H1 (cell line): Measurements from ENCODE around the gene SMC6. TPM values are rescaled to one million over a fixed set of nuclear protein-coding genes. Genes with fewer than 3 reads are reported as not detected.

Experiments
- CTCF ChIA-PET: fragments of 300-600 bp; sonication (Branson Sonifier 250); formaldehyde crosslinking; loops from one replicate; lab custom pipeline; 2021; ENCODE audit not compliant: partially characterized antibody; lab: Charles Lee
- POLR2A ChIA-PET: fragments of 300-600 bp; sonication (Branson Sonifier 250); formaldehyde crosslinking; loops from one replicate; lab custom pipeline; 2021; ENCODE audit warnings: inconsistent platforms; ENCODE audit not compliant: partially characterized antibody; lab: Charles Lee
- DNase-seq, 2 experiments: peaks; one replicate each; pipeline versions ENCODE4 v3.0.0 to v3.0.0-alpha.2; 2010 to 2022; ENCODE audit warnings: low spot score in 2 of 2, low read depth in 1 of 2, mixed read lengths in 1 of 2
- FAIRE-seq: peaks from 2 replicates; lab custom pipeline; 2011; peaks lifted over from hg19 to GRCh38; lab: Jason Lieb, UNC
- H2AFZ ChIP-seq: 2 replicates; pipeline ENCODE4 v1.8.1; 2012; ENCODE audit warnings: low read length, inconsistent platforms
- H2AK5ac ChIP-seq: 2 replicates; pipeline ENCODE4 v1.6.1; 2013; ENCODE audit warnings: low read depth, low read length
- H2BK120ac ChIP-seq: replicated peaks from 2 replicates; pipeline ENCODE3; 2013; ENCODE audit warnings: low read depth, low read length, inconsistent platforms
- H2BK12ac ChIP-seq: 2 replicates; pipeline ENCODE4 v1.6.1; 2013; ENCODE audit warnings: low read depth, low read length
- H2BK15ac ChIP-seq: 2 replicates; pipeline ENCODE4 v1.6.1; 2013; ENCODE audit warnings: low read length
- H2BK20ac ChIP-seq: 2 replicates; pipeline ENCODE4 v1.6.1; 2013; ENCODE audit warnings: low read length
- H2BK5ac ChIP-seq: 2 replicates; pipeline ENCODE4 v1.6.1; 2013; ENCODE audit warnings: low read depth, low read length
- H3K14ac ChIP-seq: 2 replicates; pipeline ENCODE4 v1.6.1; 2013; ENCODE audit warnings: inconsistent platforms; ENCODE audit not compliant: insufficient read length
- H3K18ac ChIP-seq: 2 replicates; pipeline ENCODE4 v1.6.1; 2013; ENCODE audit warnings: low read length; ENCODE audit errors: extremely low read depth
- H3K23ac ChIP-seq: 2 replicates; pipeline ENCODE4 v1.6.1; 2013; ENCODE audit warnings: inconsistent platforms; ENCODE audit not compliant: insufficient read length
- H3K23me2 ChIP-seq: 2 replicates; pipeline ENCODE4 v1.6.1; 2013; ENCODE audit warnings: low read depth, low read length
- H3K27ac ChIP-seq: 2 replicates; pipeline ENCODE4 v1.6.1; 2011; ENCODE audit warnings: low read depth, low read length, inconsistent platforms
- H3K27me3 ChIP-seq, 4 experiments: replicated peaks in 1 of 4; 1 replicate in 1 of 4; 2 replicates in 3 of 4; pipeline versions ENCODE4 v1.6.1 to v1.8.1; 2011 to 2013; ENCODE audit warnings: low read length in 3 of 4, mild to moderate bottlenecking in 3 of 4, inconsistent platforms in 2 of 4, mixed read lengths in 2 of 4, moderate library complexity in 1 of 4; ENCODE audit not compliant: control insufficient read depth in 3 of 4, insufficient read depth in 3 of 4; ENCODE audit errors: extremely low read depth in 1 of 4
- H3K36me3 ChIP-seq, 4 experiments: 2 replicates each; pipeline versions ENCODE4 v1.6.1 to v1.8.1; 2011 to 2013; ENCODE audit warnings: mild to moderate bottlenecking in 4 of 4, low read length in 3 of 4, moderate library complexity in 2 of 4, control low read depth in 1 of 4, inconsistent platforms in 1 of 4; ENCODE audit not compliant: insufficient read depth in 4 of 4, control insufficient read depth in 2 of 4
- H3K4ac ChIP-seq: replicated peaks from 2 replicates; pipeline ENCODE3; 2013; ENCODE audit warnings: low read length, low read depth, mixed read lengths, inconsistent platforms; ENCODE audit not compliant: insufficient read length
- H3K4me1 ChIP-seq, 4 experiments: replicated peaks in 1 of 4; 1 replicate in 1 of 4; 2 replicates in 3 of 4; pipeline versions ENCODE4 v1.6.1 to v1.8.1; 2011 to 2013; ENCODE audit warnings: low read length in 3 of 4, inconsistent platforms in 2 of 4, mixed read lengths in 1 of 4; ENCODE audit not compliant: insufficient read depth in 4 of 4, control insufficient read depth in 3 of 4
- H3K4me2 ChIP-seq, 2 experiments: 2 replicates each; pipeline versions ENCODE4 v1.6.1 to v1.8.1; 2011 to 2013; ENCODE audit warnings: low read depth in 2 of 2, low read length in 2 of 2, control low read depth in 1 of 2, inconsistent platforms in 1 of 2, mild to moderate bottlenecking in 1 of 2; ENCODE audit not compliant: insufficient read depth in 1 of 2
- H3K4me3 ChIP-seq, 4 experiments: fragments of 200-600, 300-600 bp in 1 of 4; sonication (generic), shearing (Covaris generic), sonication (Bioruptor Twin) in 1 of 4; 2 replicates each; pipeline versions ENCODE4 v1.5.1 to v1.8.1; 2011 to 2016; ENCODE audit warnings: low read length in 4 of 4, low read depth in 3 of 4, control low read depth in 2 of 4, inconsistent platforms in 2 of 4, mild to moderate bottlenecking in 2 of 4, mixed read lengths in 1 of 4, moderate library complexity in 1 of 4; ENCODE audit not compliant: insufficient read depth in 2 of 4; ENCODE audit errors: extremely low read depth in 1 of 4
- H3K56ac ChIP-seq: replicated peaks from 2 replicates; pipeline ENCODE3; 2013; ENCODE audit warnings: low read depth, mild to moderate bottlenecking, mixed read lengths, low read length, inconsistent platforms; ENCODE audit not compliant: insufficient read length
- H3K79me1 ChIP-seq: 2 replicates; pipeline ENCODE4 v1.6.1; 2013; ENCODE audit warnings: low read depth, low read length, control low read depth
- H3K79me2 ChIP-seq, 2 experiments: 2 replicates each; pipeline versions ENCODE4 v1.6.1 to v1.8.1; 2012 to 2013; ENCODE audit warnings: low read length in 2 of 2, mild to moderate bottlenecking in 2 of 2, inconsistent platforms in 1 of 2; ENCODE audit not compliant: insufficient read depth in 2 of 2, control insufficient read depth in 1 of 2
- H3K9ac ChIP-seq, 4 experiments: replicated peaks in 1 of 4; 1 replicate in 1 of 4; 2 replicates in 3 of 4; pipeline versions ENCODE4 v1.6.1 to v1.8.1; 2011 to 2013; ENCODE audit warnings: low read depth in 3 of 4, low read length in 3 of 4, control low read depth in 2 of 4, mild to moderate bottlenecking in 2 of 4, moderate library complexity in 2 of 4, inconsistent platforms in 1 of 4; ENCODE audit errors: extremely low read depth in 1 of 4
- H3K9me3 ChIP-seq, 2 experiments: 2 replicates each; pipeline versions ENCODE4 v1.6.1 to v1.8.1; 2012 to 2013; ENCODE audit warnings: mild to moderate bottlenecking in 2 of 2, moderate library complexity in 2 of 2, control low read depth in 1 of 2, inconsistent platforms in 1 of 2, low read depth in 1 of 2, low read length in 1 of 2, mixed read lengths in 1 of 2; ENCODE audit not compliant: insufficient read depth in 2 of 2
- H4K20me1 ChIP-seq, 2 experiments: replicated peaks in 1 of 2; 2 replicates each; pipeline versions ENCODE3 to v1.8.1; 2011 to 2013; ENCODE audit warnings: inconsistent platforms in 2 of 2, low read length in 2 of 2, mild to moderate bottlenecking in 1 of 2; ENCODE audit not compliant: insufficient read depth in 2 of 2, control insufficient read depth in 1 of 2
- H4K5ac ChIP-seq: 2 replicates; pipeline ENCODE4 v1.6.1; 2013; ENCODE audit warnings: low read length, low read depth, mixed read lengths, inconsistent platforms; ENCODE audit not compliant: insufficient read length
- H4K8ac ChIP-seq: 2 replicates; pipeline ENCODE4 v1.8.0; 2013; ENCODE audit warnings: mild to moderate bottlenecking, moderate library complexity, low read length, inconsistent platforms; ENCODE audit not compliant: insufficient read depth; ENCODE audit errors: extremely low read depth
- H4K91ac ChIP-seq: replicated peaks from 2 replicates; pipeline ENCODE3; 2013; ENCODE audit warnings: low read length, mixed read lengths, inconsistent platforms; ENCODE audit not compliant: insufficient read length
- WGBS, 2 experiments: shearing (Covaris generic) in 1 of 2; methylation state at CpG; one replicate each; pipeline versions ENCODE4 v1.1.6 to v1.1.7; 2013 to 2015; ENCODE audit warnings: low lambda C conversion rate in 2 of 2, mixed read lengths in 2 of 2, inconsistent platforms in 1 of 2, low coverage in 1 of 2, missing lambda C conversion rate in 1 of 2; ENCODE audit not compliant: insufficient replicate concordance in 2 of 2, insufficient coverage in 1 of 2, insufficient read length in 1 of 2; ENCODE audit errors: extremely low coverage in 1 of 2, missing lambda C conversion rate in 1 of 2; 5-methylcytosine and 5-hydroxymethylcytosine counted together
- polyA plus RNA-seq, 7 experiments: library from polyadenylated mRNA; depleted of rRNA in 3 of 7; stranded (reverse) in 5 of 7; unstranded in 2 of 7; fragments of >200 nt in 5 of 7; fragments of 200-250 nt in 2 of 7; gene quantifications; 1 replicate in 5 of 7; 2 replicates in 1 of 7; 4 replicates in 1 of 7; pipeline versions ENCODE4 v1.2.1 to v1.2.3, GENCODE V29; 2011 to 2013; ENCODE audit warnings: missing spikeins in 2 of 7, mixed read lengths in 2 of 7
- total RNA-seq: library from RNA; stranded (reverse); fragmentation: NEBNext Ultra II Directional; extraction: Animal tissue kit (Norgen Biotek cat#: 25700); gene quantifications from 2 replicates; pipeline ENCODE4 v1.2.1, GENCODE V29; 2021

Gene SMC6
- total and polyA plus RNA-seq, 2 of the 8 experiments (the other 6 are each of a cell fraction or from before 2014, with no cell fraction given) = 9.7 to 49.5 TPM

DNA sequence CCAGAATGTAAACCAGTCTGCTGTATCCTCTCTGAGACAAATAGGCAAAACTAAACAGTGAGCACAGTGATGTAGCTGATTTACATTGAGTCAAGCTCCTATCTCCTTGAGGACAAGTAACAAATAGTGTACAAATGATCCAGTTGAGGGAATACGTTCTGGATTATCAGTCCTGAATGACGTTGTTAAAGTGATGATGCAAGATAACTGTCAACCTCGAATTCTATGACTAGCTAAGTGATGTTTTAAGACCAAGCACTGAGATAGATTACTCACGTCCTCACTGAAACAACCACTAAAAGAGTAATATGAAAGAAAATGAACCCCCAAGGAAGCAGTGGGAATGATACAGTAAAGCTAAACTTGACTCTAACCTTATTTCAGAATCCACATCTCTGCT lies 46.8 kb downstream of the SMC6 start:
- WGBS, 2 experiments = 83% methylated on average over 4 of the region's 4 CpGs; no CpG with 5 or more reads in 1 of the 2 experiments
- Histone ChIP-seq H2BK15ac (no peak overlapping the region), H3K9ac (no peak overlapping the region), H3K4me2 (no peak overlapping the region), H4K20me1 (no peaks in the 10 kb centered on the region), H2AFZ (no peak overlapping the region), H2BK20ac (no peak overlapping the region), H2BK5ac (no peak overlapping the region), H3K23ac (no peak overlapping the region), H3K27ac (no peak overlapping the region), H3K18ac (no peak overlapping the region), H4K5ac (no peak overlapping the region), H4K91ac (no peak overlapping the region), H3K23me2 (no peaks in the 10 kb centered on the region), H3K36me3 (peaks cover 5 to 89% (median 34%) of the 10 kb centered on the region in 4 experiments), H3K9me3 (no peaks in the 10 kb centered on the region), H3K79me1 (no peaks in the 10 kb centered on the region), H3K4me3 (no peak overlapping the region), H4K8ac (no peak overlapping the region; the same call in 1 of the 2 replicates), H3K14ac (no peak overlapping the region), H3K27me3 (no peaks in the 10 kb centered on the region), H2BK12ac (no peak overlapping the region), H3K79me2 (no peaks in the 10 kb centered on the region), H2AK5ac (no peak overlapping the region), H3K4me1 (no peaks in the 10 kb centered on the region), H2BK120ac (no peak overlapping the region), H3K4ac (no peak overlapping the region), H3K56ac (no peak overlapping the region)
- FAIRE-seq = no peak
- CTCF ChIA-PET = interaction anchor here (1.5 kb wide), 1 partner anchor 13 kb away, joined by 14 read pairs; no protein-coding TSS in a partner anchor
- no peak for DNase-seq
- POLR2A ChIA-PET = no interaction called here
